ENCODE data around the gene VPS26C. TPM values are rescaled to one million over a fixed set of nuclear protein-coding genes. Genes with fewer than 3 reads are reported as not detected.

The VPS26C gene
- 28.2 to 32.3 TPM (median 30.5 TPM) in 5 replicates for total RNA-seq (2022; extraction: Qiagen RNA extraction)

DNA sequence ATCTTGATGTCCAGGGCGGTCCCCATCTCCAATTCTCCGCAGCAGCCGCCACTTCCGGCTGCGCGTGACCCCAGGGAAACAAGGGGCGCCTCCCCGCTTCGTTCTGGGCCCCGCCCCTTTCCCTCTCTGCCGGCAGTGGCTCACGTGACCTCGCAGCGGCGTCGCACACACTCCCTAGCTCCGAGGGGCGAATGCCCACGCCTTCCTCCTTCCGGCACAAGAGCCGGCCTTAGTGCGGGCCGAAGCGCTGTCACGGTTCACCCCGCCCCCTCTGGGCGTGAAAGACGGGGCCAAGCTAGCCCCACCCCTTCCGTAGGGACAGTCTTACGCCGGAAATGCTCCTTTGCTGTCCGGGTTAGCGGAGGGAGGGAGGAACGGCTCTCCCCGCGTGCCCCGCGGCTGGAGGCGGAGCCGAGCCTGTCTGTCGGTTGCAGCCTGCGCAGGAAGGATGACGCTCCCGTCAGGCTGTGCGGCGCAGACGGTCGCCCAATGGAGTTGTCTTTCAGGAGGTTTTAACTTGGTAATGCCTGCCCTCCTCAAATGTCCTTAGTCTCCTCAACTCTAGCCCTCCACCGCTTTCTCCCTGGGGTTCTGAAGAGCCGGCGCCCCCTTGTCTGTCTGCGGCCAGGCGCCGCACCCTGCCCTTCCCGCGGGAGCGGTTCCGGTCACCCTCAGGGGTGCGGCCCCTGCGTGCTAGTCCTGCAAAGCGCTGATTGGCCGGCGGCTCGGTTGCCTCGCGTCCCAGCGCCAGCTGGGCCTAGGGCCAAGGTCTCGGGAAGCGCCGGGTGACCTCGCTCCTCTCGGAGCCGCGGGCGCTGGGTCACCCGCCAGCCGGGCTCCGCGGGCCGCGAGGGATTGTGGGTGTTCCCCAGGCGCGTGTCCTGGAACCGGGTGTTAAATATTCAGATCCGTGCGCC is at the start of gene VPS26C:
Gene VPS26C, minus strand, starts transcription at position 66 of the 917 bp plus-strand sequence. Its CDS starts 40 bp downstream, at position 26.

Other genes with a start within 250 kb of the VPS26C start
- 13.6 to 18.4 TPM (median 16.0 TPM) in 5 replicates for gene PIGP, start 194.3 kb downstream of the VPS26C start, total RNA-seq (2022; extraction: Qiagen RNA extraction)
- 24.3 to 38.4 TPM (median 30.1 TPM) in 5 replicates for gene TTC3, start 194.1 kb downstream of the VPS26C start, total RNA-seq (2022; extraction: Qiagen RNA extraction)
- gene DYRK1A, start 99.4 kb upstream of the VPS26C start, total RNA-seq (2022; extraction: Qiagen RNA extraction): 11.4 to 13.5 TPM (median 12.8 TPM) in 5 replicates

Data from A549 treated with Mapracorat at 1 μM for 4 hours (cell line).